Measurements from ENCODE around the gene NFIA. TPM values are rescaled to one million over a fixed set of nuclear protein-coding genes. Genes with fewer than 3 reads are reported as not detected.

The NFIA gene
- total and polyA plus RNA-seq, 7 donors = 4.0 to 42.7 (median 30.6) TPM

- H3K4me3 ChIP-seq = peak overlapping the region; percentile 66
- ATAC-seq (peak; percentile 89 to 94 (median 90)), DNase-seq (peak; percentile 93 to 97)
- no peak for TF ChIP-seq CTCF (IDR thresholded peaks at IDR 0.05)
- H3K4me1 ChIP-seq = peaks cover 71% of the 10 kb centered on the region
- H3K27me3 ChIP-seq (ENCODE audit: insufficient read depth in 3 of 3, low read length in 2 of 3) = no peaks in the 10 kb centered on the region
- no peaks in the 10 kb centered on the region for H3K36me3 ChIP-seq (ENCODE audit: insufficient read depth in 1 of 2, low read depth in 1 of 2)
- intact Hi-C loops (cut with DNase I) = loop anchor here (5.0 to 10.0 kb wide), 4 partner anchors 42 to 132 kb away; partner anchors contain the start of gene NFIA (in 2 of the 2)
- WGBS, 3 donors = 7 to 9% (median 7%) methylated on average over 17 of the region's 17 CpGs
- H3K9me3 ChIP-seq = no peaks in the 10 kb centered on the region
- H3K27ac ChIP-seq = peak overlapping the region; percentile 94
Measured at GRCh38 chr1:61184040-61184713, 101.8 kb downstream of the NFIA start.

GRCh38 chr1:61184714-61185106 is 102.3 kb downstream of the NFIA start:
- no peaks in the 10 kb centered on the region for H3K27me3 ChIP-seq (ENCODE audit: insufficient read depth in 3 of 3, low read length in 2 of 3)
- DNase-seq (no peak), ATAC-seq (no peak)
- H3K4me3 ChIP-seq = peak overlapping the region; percentile 66
- no peaks in the 10 kb centered on the region for H3K36me3 ChIP-seq (ENCODE audit: insufficient read depth in 1 of 2, low read depth in 1 of 2)
- 4 to 9% (median 5%) methylated on average over 3 of the region's 3 CpGs for WGBS, 3 donors
- H3K27ac ChIP-seq = peak overlapping the region; percentile 94
- H3K4me1 ChIP-seq = peaks cover 69% of the 10 kb centered on the region
- TF ChIP-seq CTCF (IDR thresholded peaks at IDR 0.05) = no peak
- H3K9me3 ChIP-seq = no peaks in the 10 kb centered on the region
- intact Hi-C loops (cut with DNase I) = loop anchor here (5.0 to 10.0 kb wide), 7 partner anchors 38 to 268 kb away; partner anchors contain the start of gene NFIA (in 2 of the 2)

- peak overlapping the region; percentile 32 for H3K4me3 ChIP-seq
- 8 to 12% (median 12%) methylated on average over 1 of the region's 1 CpG for WGBS, 3 donors
- no peaks in the 10 kb centered on the region for H3K9me3 ChIP-seq
- no peak for DNase-seq
- peak overlapping the region; percentile 94 for H3K27ac ChIP-seq
- intact Hi-C loops (cut with DNase I) = loop anchor here (5.0 to 10.0 kb wide), 4 partner anchors 36 to 266 kb away; no protein-coding TSS in a partner anchor
- H3K36me3 ChIP-seq (ENCODE audit: insufficient read depth in 1 of 2, low read depth in 1 of 2) = no peaks in the 10 kb centered on the region
- peaks cover 70% of the 10 kb centered on the region for H3K4me1 ChIP-seq
- no peak for TF ChIP-seq CTCF (IDR thresholded peaks at IDR 0.05)
- peak; percentile 27 to 53 (median 50) for ATAC-seq
- no peaks in the 10 kb centered on the region for H3K27me3 ChIP-seq (ENCODE audit: insufficient read depth in 3 of 3, low read length in 2 of 3)
Measured at GRCh38 chr1:61186753-61187152, 104.4 kb downstream of the NFIA start.

DNA sequence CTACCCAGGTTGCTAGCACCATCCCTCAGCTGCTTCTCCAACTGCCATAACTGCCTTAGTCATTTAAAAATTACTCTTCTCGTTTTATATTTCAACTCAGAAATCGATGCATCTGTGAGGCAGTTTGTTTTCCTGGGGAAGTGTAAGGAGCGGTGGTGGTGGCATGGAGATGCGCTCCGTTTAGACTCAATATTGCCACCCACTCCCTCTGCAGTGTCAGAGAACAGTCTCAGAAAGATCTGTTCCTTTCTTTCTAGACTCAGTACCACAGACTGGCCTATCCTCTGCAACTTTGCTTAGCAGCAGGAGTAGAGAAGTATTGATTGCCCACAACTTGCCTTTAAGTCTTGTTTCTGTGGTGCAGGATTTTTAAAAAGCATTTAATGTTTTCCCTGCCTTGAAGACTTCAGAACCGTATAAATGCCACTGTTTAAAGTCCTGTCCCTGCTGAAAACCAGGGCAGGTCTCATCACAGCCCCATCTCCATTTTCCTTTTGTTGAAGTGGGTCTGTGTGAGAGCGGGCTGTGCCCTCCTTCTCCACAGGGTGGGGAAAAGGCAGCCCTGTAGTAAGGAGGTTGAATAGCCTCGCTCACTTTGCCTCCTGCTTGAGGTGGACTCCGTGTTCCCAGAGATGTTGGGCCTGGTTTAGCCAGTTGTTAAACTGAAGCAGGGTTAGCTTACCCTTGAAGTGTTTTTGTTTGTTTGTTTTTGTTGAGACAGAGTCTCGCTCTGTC is 105.2 kb downstream of the NFIA start:
- no peak for DNase-seq
- ATAC-seq = no peak
- no peaks in the 10 kb centered on the region for H3K9me3 ChIP-seq
- peaks cover 67% of the 10 kb centered on the region for H3K4me1 ChIP-seq
- H3K36me3 ChIP-seq (ENCODE audit: insufficient read depth in 1 of 2, low read depth in 1 of 2) = no peaks in the 10 kb centered on the region
- intact Hi-C loops (cut with DNase I) = loop anchor here (2.0 to 10.0 kb wide), 5 partner anchors 35 to 265 kb away; no protein-coding TSS in a partner anchor
- peak overlapping the region; percentile 32 for H3K4me3 ChIP-seq
- no peaks in the 10 kb centered on the region for H3K27me3 ChIP-seq (ENCODE audit: insufficient read depth in 3 of 3, low read length in 2 of 3)
- no peak for TF ChIP-seq CTCF (IDR thresholded peaks at IDR 0.05)
- peak overlapping the region; percentile 94 for H3K27ac ChIP-seq
- 60 to 81% (median 67%) methylated on average over 10 of the region's 10 CpGs for WGBS, 3 donors

All from psoas muscle (tissue), 8 donors.